KMS-11 (cell line): ENCODE results near the gene NLGN4Y.

Experiments
- H2AFZ ChIP-seq: fragments of 200-600 bp; sonication (generic); 2 replicates; pipeline ENCODE4 v1.6.1; 2016; ENCODE audit warnings: antibody characterized with exemption, mixed run types, low read depth
- H3K27ac ChIP-seq: fragments of 200-600 bp; sonication (generic); 2 replicates; pipeline ENCODE4 v1.6.1; 2016; ENCODE audit warnings: mild to moderate bottlenecking, mixed run types
- H3K27me3 ChIP-seq: fragments of 200-600 bp; sonication (generic); 2 replicates; pipeline ENCODE4 v1.6.1; 2017; ENCODE audit warnings: mild to moderate bottlenecking, low read depth, mixed run types, moderate library complexity; ENCODE audit not compliant: insufficient read depth
- H3K36me3 ChIP-seq: fragments of 200-600 bp; sonication (generic); 2 replicates; pipeline ENCODE4 v1.6.1; 2017; ENCODE audit warnings: mild to moderate bottlenecking, mixed run types; ENCODE audit not compliant: insufficient read depth
- H3K4me1 ChIP-seq: fragments of 200-600 bp; sonication (generic); 2 replicates; pipeline ENCODE4 v1.6.1; 2016; ENCODE audit warnings: mild to moderate bottlenecking, low read depth, mixed run types; ENCODE audit not compliant: poor library complexity, severe bottlenecking
- H3K4me2 ChIP-seq: fragments of 200-600 bp; sonication (generic); 2 replicates; pipeline ENCODE4 v1.7.0; 2016; ENCODE audit warnings: mild to moderate bottlenecking, mixed run types
- H3K4me3 ChIP-seq: fragments of 200-600 bp; sonication (generic); IDR thresholded peaks from 2 replicates; pipeline ENCODE4 v1.6.1; 2017; ENCODE audit warnings: low read depth, low read length, mixed read lengths; ENCODE audit not compliant: insufficient read depth
- H3K79me2 ChIP-seq: fragments of 200-600 bp; sonication (generic); 2 replicates; pipeline ENCODE4 v1.6.1; 2016; ENCODE audit warnings: low read depth, mixed run types; ENCODE audit not compliant: insufficient read depth
- H3K9ac ChIP-seq: fragments of 200-600 bp; sonication (generic); 2 replicates; pipeline ENCODE4 v1.6.1; 2016; ENCODE audit warnings: mild to moderate bottlenecking, mixed run types
- H4K20me1 ChIP-seq: fragments of 200-600 bp; sonication (generic); 2 replicates; pipeline ENCODE4 v1.6.1; 2016; ENCODE audit warnings: mild to moderate bottlenecking, mixed run types; ENCODE audit not compliant: insufficient read depth
- CTCF ChIP-seq: fragments of 200-600 bp; sonication (generic); conservative IDR thresholded peaks from 2 replicates; pipeline ENCODE4 v1.6.1; 2017; ENCODE audit warnings: low read depth, mild to moderate bottlenecking, antibody characterized with exemption, low read length, moderate library complexity, mixed read lengths

Gene NLGN4Y

GRCh38 chrY:14601372-14601771 lies 77.0 kb downstream of the NLGN4Y start:
- H3K4me3 ChIP-seq, result no peak overlapping the region
- no peak overlapping the region for H3K9ac ChIP-seq
- H3K4me1 ChIP-seq, result no peaks in the 10 kb centered on the region
- no peak overlapping the region for H2AFZ ChIP-seq
- no peaks in the 10 kb centered on the region for H3K27me3 ChIP-seq
- H4K20me1 ChIP-seq, result no peaks in the 10 kb centered on the region
- H3K4me2 ChIP-seq, result no peak overlapping the region
- H3K36me3 ChIP-seq, result no peaks in the 10 kb centered on the region
- no peak overlapping the region for H3K27ac ChIP-seq
- TF ChIP-seq CTCF, result no peak
- no peaks in the 10 kb centered on the region for H3K79me2 ChIP-seq

- H3K79me2 ChIP-seq, result no peaks in the 10 kb centered on the region
- no peak for TF ChIP-seq CTCF
- no peaks in the 10 kb centered on the region for H3K4me1 ChIP-seq
- H3K4me3 ChIP-seq, result no peak overlapping the region
- H3K36me3 ChIP-seq, result no peaks in the 10 kb centered on the region
- no peak overlapping the region for H3K27ac ChIP-seq
- no peak overlapping the region for H3K9ac ChIP-seq
- H3K27me3 ChIP-seq, result no peaks in the 10 kb centered on the region
- H4K20me1 ChIP-seq, result no peaks in the 10 kb centered on the region
- no peak overlapping the region for H2AFZ ChIP-seq
- H3K4me2 ChIP-seq, result no peak overlapping the region
These were observed 93.3 kb downstream of the NLGN4Y start for GRCh38 chrY:14617625-14618024.

GRCh38 chrY:14618513-14618912 lies 94.2 kb downstream of the NLGN4Y start:
- no peak overlapping the region for H3K9ac ChIP-seq
- H3K36me3 ChIP-seq, result no peaks in the 10 kb centered on the region
- no peaks in the 10 kb centered on the region for H3K27me3 ChIP-seq
- no peaks in the 10 kb centered on the region for H4K20me1 ChIP-seq
- H3K27ac ChIP-seq, result no peak overlapping the region
- H2AFZ ChIP-seq, result no peak overlapping the region
- no peaks in the 10 kb centered on the region for H3K4me1 ChIP-seq
- H3K79me2 ChIP-seq, result no peaks in the 10 kb centered on the region
- no peak overlapping the region for H3K4me3 ChIP-seq
- H3K4me2 ChIP-seq, result no peak overlapping the region
- TF ChIP-seq CTCF, result no peak

GRCh38 chrY:14628208-14628607 lies 103.9 kb downstream of the NLGN4Y start:
- no peaks in the 10 kb centered on the region for H3K4me1 ChIP-seq
- no peaks in the 10 kb centered on the region for H4K20me1 ChIP-seq
- no peak overlapping the region for H3K4me2 ChIP-seq
- no peak overlapping the region for H3K27ac ChIP-seq
- TF ChIP-seq CTCF, result no peak
- no peaks in the 10 kb centered on the region for H3K27me3 ChIP-seq
- H2AFZ ChIP-seq, result no peak overlapping the region
- H3K4me3 ChIP-seq, result no peak overlapping the region
- no peaks in the 10 kb centered on the region for H3K79me2 ChIP-seq
- no peaks in the 10 kb centered on the region for H3K36me3 ChIP-seq
- no peak overlapping the region for H3K9ac ChIP-seq

GRCh38 chrY:14631676-14632075 lies 107.3 kb downstream of the NLGN4Y start:
- no peaks in the 10 kb centered on the region for H4K20me1 ChIP-seq

More at GRCh38 chrY:14631676-14632075, 107.3 kb downstream of the NLGN4Y start:
- no peaks in the 10 kb centered on the region for H3K79me2 ChIP-seq
- no peaks in the 10 kb centered on the region for H3K4me1 ChIP-seq
- H3K27ac ChIP-seq, result no peak overlapping the region
- H3K27me3 ChIP-seq, result no peaks in the 10 kb centered on the region
- no peak for TF ChIP-seq CTCF
- no peak overlapping the region for H3K4me2 ChIP-seq
- H3K9ac ChIP-seq, result no peak overlapping the region
- H2AFZ ChIP-seq, result no peak overlapping the region
- H3K36me3 ChIP-seq, result no peaks in the 10 kb centered on the region
- no peak overlapping the region for H3K4me3 ChIP-seq
